HepG2 (cell line): ENCODE data around the gene TCF19. TPM values are rescaled to one million over a fixed set of nuclear protein-coding genes. Genes with fewer than 3 reads are reported as not detected.

Source experiments
- AGO2 ChIP-seq: fragments of 200-400 bp; formaldehyde crosslinking; optimal IDR thresholded peaks from 2 replicates; pipeline ENCODE3; 2017; ENCODE audit warnings: mild to moderate bottlenecking, low read depth, low read length, moderate library complexity
- AHDC1 ChIP-seq: sonication (generic); formaldehyde crosslinking; IDR thresholded peaks from 2 replicates; pipeline ENCODE4 v1.5.1; 2020; ENCODE audit warnings: mild to moderate bottlenecking, missing genetic modification reagents, borderline replicate concordance
- ATF7 ChIP-seq, 2 experiments: fragments of 450-650 bp in 1 of 2; sonication (generic) in 1 of 2; formaldehyde crosslinking in 1 of 2; IDR thresholded peaks; 2 replicates each; pipeline versions ENCODE4 v1.4.0 to v1.6.1; 2016 to 2020; ENCODE audit warnings: antibody characterized with exemption in 1 of 2, mild to moderate bottlenecking in 1 of 2, missing genetic modification reagents in 1 of 2
- HCFC1 ChIP-seq: fragments of 150-350 bp; IDR thresholded peaks from 2 replicates; pipeline ENCODE4 v1.6.1; 2014; ENCODE audit warnings: low read depth, low read length
- HES4 ChIP-seq: sonication (generic); formaldehyde crosslinking; IDR thresholded peaks from 2 replicates; pipeline ENCODE4 v1.9.0; 2021; ENCODE audit warnings: mild to moderate bottlenecking, missing genetic modification reagents, borderline replicate concordance
- HNRNPL ChIP-seq: fragments of 200-400 bp; formaldehyde crosslinking; IDR thresholded peaks from 2 replicates; pipeline ENCODE4 v1.6.1; 2017; ENCODE audit warnings: mild to moderate bottlenecking, low read depth, low read length
- IRF2 ChIP-seq: IDR thresholded peaks from 2 replicates; pipeline ENCODE4 v1.6.1; 2018; ENCODE audit warnings: missing genetic modification reagents, missing compliant biosample characterization
- KAT8 ChIP-seq: IDR thresholded peaks from 2 replicates; pipeline ENCODE4 v1.6.1; 2016; ENCODE audit warnings: missing genetic modification reagents, missing compliant biosample characterization
- KDM2A ChIP-seq: sonication (generic); formaldehyde crosslinking; IDR thresholded peaks from 2 replicates; pipeline ENCODE4 v1.4.0; 2020; ENCODE audit warnings: low read depth, missing genetic modification reagents, borderline replicate concordance
- POGZ ChIP-seq: sonication (generic); formaldehyde crosslinking; IDR thresholded peaks from 2 replicates; pipeline ENCODE4 v1.4.0; 2020; ENCODE audit warnings: mild to moderate bottlenecking, missing genetic modification reagents
- SNAPC2 ChIP-seq: sonication (generic); formaldehyde crosslinking; IDR thresholded peaks from 2 replicates; pipeline ENCODE4 v1.8.1; 2022; ENCODE audit warnings: mild to moderate bottlenecking, missing genetic modification reagents
- SOX13 ChIP-seq, 3 experiments: fragments of 450-650 bp in 1 of 3; sonication (generic) in 1 of 3; formaldehyde crosslinking in 1 of 3; IDR thresholded peaks in 2 of 3; conservative IDR thresholded peaks in 1 of 3; 2 replicates each; pipeline versions ENCODE4 v1.5.0 to v1.6.1; 2016 to 2020; ENCODE audit warnings: antibody characterized with exemption in 1 of 3, mild to moderate bottlenecking in 1 of 3, missing compliant biosample characterization in 1 of 3, missing genetic modification reagents in 1 of 3, moderate library complexity in 1 of 3
- SOX6 ChIP-seq, 2 experiments: fragments of 450-650 bp in 1 of 2; sonication (generic) in 1 of 2; formaldehyde crosslinking in 1 of 2; IDR thresholded peaks; 2 replicates each; pipeline versions ENCODE4 v1.4.0 to v1.6.1; 2017 to 2020; ENCODE audit warnings: antibody characterized with exemption in 1 of 2, mild to moderate bottlenecking in 1 of 2, missing genetic modification reagents in 1 of 2
- TCF12 ChIP-seq, 2 experiments: fragments of 450-650 bp in 1 of 2; sonication (generic) in 1 of 2; formaldehyde crosslinking in 1 of 2; IDR thresholded peaks; 2 replicates each; pipeline versions ENCODE4 v1.6.1 to v1.8.0; 2017 to 2022; ENCODE audit warnings: antibody characterized with exemption in 1 of 2, mild to moderate bottlenecking in 1 of 2, missing genetic modification reagents in 1 of 2, moderate library complexity in 1 of 2
- ZNF17 ChIP-seq: sonication (generic); formaldehyde crosslinking; IDR thresholded peaks from 2 replicates; pipeline ENCODE4 v1.5.0; 2020; ENCODE audit warnings: mild to moderate bottlenecking, missing genetic modification reagents
- ZNF282 ChIP-seq: fragments of 450-650 bp; IDR thresholded peaks from 2 replicates; pipeline ENCODE4 v1.6.1; 2018; ENCODE audit not compliant: partially characterized antibody
- ZNF317 ChIP-seq: sonication (generic); formaldehyde crosslinking; IDR thresholded peaks from 2 replicates; pipeline ENCODE4 v1.5.0; 2020; ENCODE audit warnings: mild to moderate bottlenecking, missing genetic modification reagents
- ZNF414 ChIP-seq: sonication (generic); formaldehyde crosslinking; IDR thresholded peaks from 2 replicates; pipeline ENCODE4 v1.5.0; 2020; ENCODE audit warnings: missing genetic modification reagents
- ZNF577 ChIP-seq: sonication (generic); formaldehyde crosslinking; IDR thresholded peaks from 2 replicates; pipeline ENCODE4 v1.4.0; 2020; ENCODE audit warnings: mild to moderate bottlenecking, low read depth, missing genetic modification reagents, borderline replicate concordance
- ZNF616 ChIP-seq: sonication (generic); formaldehyde crosslinking; IDR thresholded peaks from 2 replicates; pipeline ENCODE4 v1.5.0; 2020; ENCODE audit warnings: low read depth, mild to moderate bottlenecking, missing genetic modification reagents
- ZXDC ChIP-seq: sonication (generic); formaldehyde crosslinking; IDR thresholded peaks from 2 replicates; pipeline ENCODE4 v1.5.0; 2020; ENCODE audit warnings: mild to moderate bottlenecking, missing genetic modification reagents
- polyA plus RNA-seq, 8 experiments: library from polyadenylated mRNA; depleted of rRNA in 3 of 8; stranded (reverse) in 7 of 8; unstranded in 1 of 8; fragments of >200 nt; fragmentation: Illumina TruSeq in 4 of 8; extraction: Trizol in 4 of 8; gene quantifications; 2 replicates each; pipeline versions ENCODE4 v1.2.1 to v1.2.3, GENCODE V29; 2011 to 2016; ENCODE audit warnings: low read depth in 4 of 8, missing spikeins in 1 of 8, mixed read lengths in 1 of 8; ENCODE audit not compliant: insufficient read depth in 1 of 8
- total RNA-seq, 5 experiments: library from RNA; depleted of rRNA; stranded (reverse); fragments of >200 nt; fragmentation: Illumina TruSeq; extraction: Trizol; gene quantifications; 2 replicates each; pipeline ENCODE4 v1.2.3, GENCODE V29; 2016; ENCODE audit warnings: low read depth in 1 of 5

Gene TCF19
- total and polyA plus RNA-seq, 2 of the 13 experiments (the other 11 are each of a cell fraction or from before 2014, with no cell fraction given) = 4.9 to 22.2 TPM

GRCh38 chr6:31209137-31209536, 50.7 kb downstream of the TCF19 start (continued):
- TF ChIP-seq ZNF17 = no peak
- no peak for TF ChIP-seq ZNF282
- no peak for TF ChIP-seq ZNF616 (CRISPR knock-in tag)
- TF ChIP-seq KAT8 = peak; percentile 37; the same call in 1 of the 2 replicates
- TF ChIP-seq SNAPC2 (CRISPR knock-in tag) = no peak
- TF ChIP-seq IRF2 = 0 out of 2 replicates have a peak, but pooled peaks have one; percentile 33
- peak; percentile 54; the same call in 1 of the 2 replicates for TF ChIP-seq AHDC1 (CRISPR knock-in tag)
- no peak for TF ChIP-seq POGZ (CRISPR knock-in tag)
- no peak for TF ChIP-seq TCF12 (IDR thresholded peaks at IDR 0.05)
- no peak for TF ChIP-seq TCF12 (CRISPR knock-in tag; IDR thresholded peaks at IDR 0.05)
- TF ChIP-seq HES4 (CRISPR knock-in tag) = no peak
- TF ChIP-seq AGO2 = no peak
- TF ChIP-seq ZNF577 (CRISPR knock-in tag) = no peak
- no peak for TF ChIP-seq ZXDC (CRISPR knock-in tag)
- no peak for TF ChIP-seq SOX13 (IDR thresholded peaks at IDR 0.05)
- peak in 1 of 2 experiments; percentile 67; a peak in 2 of 4 replicates for TF ChIP-seq SOX13 (CRISPR knock-in tag; conservative IDR thresholded peaks at IDR 0.05 in 1 of 2, IDR thresholded peaks at IDR 0.05 in 1 of 2)
- TF ChIP-seq HCFC1 = no peak
- TF ChIP-seq SOX6 (IDR thresholded peaks at IDR 0.05) = no peak
- peak; percentile 43; the same call in 1 of the 2 replicates for TF ChIP-seq SOX6 (CRISPR knock-in tag; IDR thresholded peaks at IDR 0.05)
- TF ChIP-seq HNRNPL = no peak
- TF ChIP-seq KDM2A (CRISPR knock-in tag) = no peak
- peak; percentile 92 for TF ChIP-seq ZNF317 (CRISPR knock-in tag)
- no peak for TF ChIP-seq ZNF414
- TF ChIP-seq ATF7 (IDR thresholded peaks at IDR 0.05) = no peak
- TF ChIP-seq ATF7 (CRISPR knock-in tag; IDR thresholded peaks at IDR 0.05) = no peak
